Effector memory CD4-positive, alpha-beta T cell (primary cell): ENCODE measurements around the gene UGT2B17.
"Not testable (repeated sequence)": the region's sequence is repeated elsewhere in the genome, so short reads cannot be mapped to it uniquely, and the experiment has no call there.

Experiments
- DNase-seq, 3 donors: peaks; one replicate each; pipeline ENCODE4 v3.0.0-alpha.2; 2020
- H3K27ac ChIP-seq: 2 replicates; pipeline ENCODE4 v1.7.0; 2013; ENCODE audit warnings: mild to moderate bottlenecking, low read length, moderate library complexity; ENCODE audit not compliant: insufficient read depth, poor library complexity, severe bottlenecking
- H3K27me3 ChIP-seq: replicated peaks from 2 replicates; pipeline ENCODE4 v1.7.0; 2013; ENCODE audit warnings: mild to moderate bottlenecking, low read length; ENCODE audit not compliant: insufficient read depth, control insufficient read depth, poor library complexity, severe bottlenecking
- H3K36me3 ChIP-seq: 2 replicates; pipeline ENCODE4 v1.7.0; 2013; ENCODE audit warnings: mild to moderate bottlenecking, low read length, moderate library complexity; ENCODE audit not compliant: control insufficient read depth, insufficient read depth
- H3K4me1 ChIP-seq: 2 replicates; pipeline ENCODE4 v1.7.0; 2013; ENCODE audit warnings: low read length, mild to moderate bottlenecking; ENCODE audit not compliant: control insufficient read depth, insufficient read depth, poor library complexity, severe bottlenecking
- H3K4me3 ChIP-seq: 2 replicates; pipeline ENCODE4 v1.7.0; 2013; ENCODE audit warnings: low read length, low read depth, mild to moderate bottlenecking; ENCODE audit not compliant: insufficient read depth, poor library complexity, severe bottlenecking
- H3K9me3 ChIP-seq: 2 replicates; pipeline ENCODE4 v1.7.0; 2013; ENCODE audit warnings: mild to moderate bottlenecking, low read length, moderate library complexity; ENCODE audit not compliant: control insufficient read depth

UGT2B17 gene

DNA sequence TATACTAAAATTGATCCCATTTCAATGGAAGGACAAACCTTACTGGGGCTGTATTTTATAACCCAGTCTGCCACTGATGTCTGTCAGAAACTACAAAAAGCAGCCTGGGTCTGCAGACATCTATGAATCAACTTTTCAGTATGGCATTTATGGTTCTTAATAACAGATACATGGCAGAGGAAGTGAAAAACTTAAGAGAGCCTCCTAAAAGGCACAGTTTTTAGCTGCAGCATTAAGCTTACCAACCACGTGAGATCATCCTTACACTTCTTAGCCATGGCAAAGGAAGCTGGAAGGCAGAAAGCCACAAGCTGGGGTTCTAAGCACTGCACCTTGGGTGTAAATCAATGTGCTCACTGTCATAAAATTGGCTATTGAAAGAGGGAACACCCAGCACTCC is 16.6 kb upstream of the UGT2B17 start:
- no peak for DNase-seq
- Histone ChIP-seq H3K9me3 (no peaks in the 10 kb centered on the region), H3K4me1 (no peaks in the 10 kb centered on the region)

DNA sequence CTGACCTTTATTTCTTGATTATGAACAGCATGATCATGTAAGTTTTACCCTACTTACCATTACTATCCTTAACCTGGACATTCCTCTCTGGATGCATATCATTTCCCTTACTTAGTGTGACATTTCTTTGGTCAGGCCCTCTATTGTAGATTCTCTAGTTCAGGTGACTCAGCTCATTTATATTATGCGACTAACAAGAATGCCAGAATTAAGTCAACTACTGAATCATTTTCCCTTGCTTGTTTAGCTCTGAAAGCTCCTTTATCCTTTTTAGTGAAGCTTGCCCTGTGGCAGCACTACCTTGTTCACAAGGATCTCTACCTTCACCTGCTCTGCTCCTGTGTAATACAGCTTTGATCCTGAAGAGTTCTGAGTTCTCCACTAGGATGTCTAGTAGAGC is 15.1 kb upstream of the UGT2B17 start:
- Histone ChIP-seq H3K36me3 (no peaks in the 10 kb centered on the region), H3K4me1 (no peaks in the 10 kb centered on the region), H3K27me3 (no peaks in the 10 kb centered on the region), H3K9me3 (no peaks in the 10 kb centered on the region), H3K27ac (no peak overlapping the region), H3K4me3 (no peak overlapping the region)
- DNase-seq = no peak

More for the DNA sequence above, 16.6 kb upstream of the UGT2B17 start:
- Histone ChIP-seq H3K27me3 (no peaks in the 10 kb centered on the region), H3K27ac (no peak overlapping the region), H3K4me3 (no peak overlapping the region), H3K36me3 (no peaks in the 10 kb centered on the region)

- Histone ChIP-seq H3K36me3 (no peaks in the 10 kb centered on the region), H3K4me3 (no peak overlapping the region), H3K9me3 (no peaks in the 10 kb centered on the region), H3K27me3 (no peaks in the 10 kb centered on the region), H3K27ac (no peak overlapping the region), H3K4me1 (no peaks in the 10 kb centered on the region)
- no peak for DNase-seq
These were observed 13.7 kb upstream of the UGT2B17 start for GRCh38 chr4:68589790-68590189.

- Histone ChIP-seq H3K4me1 (no peaks in the 10 kb centered on the region), H3K9me3 (no peaks in the 10 kb centered on the region), H3K4me3 (no peak overlapping the region), H3K36me3 (no peaks in the 10 kb centered on the region), H3K27me3 (no peaks in the 10 kb centered on the region), H3K27ac (no peak overlapping the region)
- DNase-seq = no peak
These were observed 6.2 kb upstream of the UGT2B17 start for GRCh38 chr4:68582339-68582717.

GRCh38 chr4:68581383-68582338 is 5.5 kb upstream of the UGT2B17 start:
- no peaks in the 10 kb centered on the region for H3K4me1 ChIP-seq
- no peaks in the 10 kb centered on the region for H3K27me3 ChIP-seq
- H3K4me3 ChIP-seq = no peak overlapping the region
- H3K27ac ChIP-seq = no peak overlapping the region
- no peaks in the 10 kb centered on the region for H3K36me3 ChIP-seq
- H3K9me3 ChIP-seq = no peaks in the 10 kb centered on the region
- no peak for DNase-seq

GRCh38 chr4:68577590-68577989 is 1.5 kb upstream of the UGT2B17 start:
- Histone ChIP-seq H3K27ac (no peak overlapping the region), H3K36me3 (no peaks in the 10 kb centered on the region), H3K27me3 (no peaks in the 10 kb centered on the region), H3K4me1 (no peaks in the 10 kb centered on the region), H3K4me3 (no peak overlapping the region), H3K9me3 (no peaks in the 10 kb centered on the region)
- no peak for DNase-seq

DNA sequence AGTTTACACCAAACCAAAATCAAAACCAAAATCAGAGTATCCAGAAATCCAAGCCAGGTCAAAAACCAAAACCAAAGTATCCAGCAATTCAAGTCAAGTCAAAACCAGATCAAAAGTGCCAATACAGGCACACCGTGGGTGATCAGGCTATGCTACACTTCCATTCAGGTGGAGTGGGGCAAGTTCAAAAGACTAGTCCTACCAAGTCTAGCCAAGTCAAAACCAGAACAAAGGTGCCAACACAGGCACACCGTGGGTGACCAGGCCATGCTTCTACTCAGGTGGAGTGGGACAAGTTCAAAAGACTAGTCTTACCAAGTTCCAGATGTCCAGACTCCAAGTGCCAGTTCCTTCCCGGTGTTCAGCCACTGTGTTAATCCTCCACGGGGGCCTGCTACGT is 486 bp downstream of the UGT2B17 start:
- H3K36me3 ChIP-seq, H3K9me3 ChIP-seq, H3K27me3 ChIP-seq, H3K4me1 ChIP-seq, H3K27ac ChIP-seq, DNase-seq, H3K4me3 ChIP-seq: not testable (repeated sequence)

- H3K4me3 ChIP-seq = no peak overlapping the region
- no peaks in the 10 kb centered on the region for H3K4me1 ChIP-seq
- no peak overlapping the region for H3K27ac ChIP-seq
- H3K27me3 ChIP-seq = no peaks in the 10 kb centered on the region
- H3K36me3 ChIP-seq = no peaks in the 10 kb centered on the region
- H3K9me3 ChIP-seq = no peaks in the 10 kb centered on the region
- no peak for DNase-seq
These were observed 1.0 kb downstream of the UGT2B17 start for GRCh38 chr4:68575081-68575480.

DNA sequence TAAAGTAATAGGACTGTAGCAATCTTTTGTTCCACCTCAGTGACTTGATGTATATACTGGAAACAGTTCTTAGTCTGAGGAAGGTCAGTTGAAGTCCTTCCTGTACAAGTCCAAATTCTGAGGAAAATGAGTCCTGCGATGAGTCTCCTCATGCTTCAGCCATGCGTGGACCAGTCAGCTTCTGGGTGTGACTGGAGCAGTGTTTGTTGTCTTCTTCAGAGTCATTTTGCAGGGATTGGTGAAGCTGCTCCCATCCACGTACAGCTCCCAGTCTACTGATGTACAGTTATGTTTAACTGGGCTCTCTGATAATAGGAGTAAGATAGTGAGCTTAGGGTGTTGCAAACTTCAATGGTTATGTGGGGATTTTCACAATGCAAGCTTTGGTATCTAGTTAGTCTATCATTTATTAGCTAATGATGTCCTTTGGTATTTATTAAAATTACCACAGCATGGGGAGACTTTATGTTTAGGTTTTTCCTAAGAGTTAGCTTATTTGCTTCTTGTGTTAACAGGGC is 3.4 kb downstream of the UGT2B17 start:
- no peak for DNase-seq
- no peak overlapping the region for H3K27ac ChIP-seq
- no peaks in the 10 kb centered on the region for H3K9me3 ChIP-seq

DNA sequence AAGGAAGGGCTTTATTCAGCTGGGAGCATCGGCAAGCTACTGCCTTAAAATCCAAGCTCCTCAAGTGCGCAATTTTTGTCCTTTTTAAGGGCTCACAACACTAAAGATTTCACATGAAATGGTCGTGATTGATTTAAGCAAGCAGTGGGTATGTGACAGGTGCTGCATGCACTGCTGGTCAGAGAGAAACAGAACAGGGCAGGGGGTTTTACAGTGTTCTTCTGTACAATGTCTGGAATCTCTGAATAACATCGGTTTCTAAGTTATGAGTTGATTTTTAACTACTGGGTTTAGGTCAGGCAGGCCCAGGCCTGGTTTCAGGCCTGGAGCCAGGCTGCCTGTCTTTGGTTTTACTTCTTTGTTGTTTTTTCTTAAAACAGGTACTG is 6.0 kb downstream of the UGT2B17 start:
- no peak overlapping the region for H3K4me3 ChIP-seq
- H3K4me1 ChIP-seq = no peaks in the 10 kb centered on the region
- no peaks in the 10 kb centered on the region for H3K27me3 ChIP-seq
- no peak for DNase-seq
- H3K27ac ChIP-seq = no peak overlapping the region
- no peaks in the 10 kb centered on the region for H3K9me3 ChIP-seq
- no peaks in the 10 kb centered on the region for H3K36me3 ChIP-seq

More for the DNA sequence above, 3.4 kb downstream of the UGT2B17 start:
- no peaks in the 10 kb centered on the region for H3K27me3 ChIP-seq
- no peaks in the 10 kb centered on the region for H3K4me1 ChIP-seq
- H3K36me3 ChIP-seq = no peaks in the 10 kb centered on the region
- H3K4me3 ChIP-seq = no peak overlapping the region
